ENCODE results near the gene NCK1. TPM values are rescaled to one million over a fixed set of nuclear protein-coding genes. Genes with fewer than 3 reads are reported as not detected.

NCK1 gene
- total and polyA plus RNA-seq, 10 of the 15 experiments (the other 5 are each of a cell fraction or from before 2014, with no cell fraction given) = 15.6 to 33.4 (median 25.0) TPM

GRCh38 chr3:136889947-136890346, 27.9 kb downstream of the NCK1 start (continued):
- TF ChIP-seq ZBTB11 (CRISPR knock-in tag; IDR thresholded peaks at IDR 0.05) = no peak
- TF ChIP-seq PAX8 (IDR thresholded peaks at IDR 0.05) = no peak
- no peak for TF ChIP-seq TCF3 (IDR thresholded peaks at IDR 0.05; ENCODE audit: borderline replicate concordance, insufficient read depth, low read depth, low read length)
- no peak for TF ChIP-seq TCF7 (IDR thresholded peaks at IDR 0.05; ENCODE audit: borderline replicate concordance)
- TF ChIP-seq CHD2 (IDR thresholded peaks at IDR 0.05; ENCODE audit: borderline replicate concordance, low read depth, low read length) = no peak
- TF ChIP-seq JUNB (IDR thresholded peaks at IDR 0.05) = no peak
- TF ChIP-seq IRF3 (IDR thresholded peaks at IDR 0.05) = no peak
- no peak for TF ChIP-seq IKZF2 (IDR thresholded peaks at IDR 0.05)
- TF ChIP-seq WRNIP1 (IDR thresholded peaks at IDR 0.05; ENCODE audit: borderline replicate concordance, low read depth, low read length) = no peak
- no peak for TF ChIP-seq SMC3 (IDR thresholded peaks at IDR 0.05; ENCODE audit: borderline replicate concordance, low read length)

Measured in GM12878 (cell line).